Iris pigment epithelial cell (primary cell): Measurements from ENCODE around the gene TMPRSS6.

ENCODE experiments used
- DNase-seq: peaks from one replicate; pipeline ENCODE4 v3.0.0-alpha.2; 2011; ENCODE audit warnings: low read depth

TMPRSS6 gene

GRCh38 chr22:37026325-37026724, 83.2 kb downstream of the TMPRSS6 start:
- no peak for DNase-seq

GRCh38 chr22:37025500-37026070, 83.9 kb downstream of the TMPRSS6 start:
- no peak for DNase-seq

GRCh38 chr22:37024339-37025157, 85.0 kb downstream of the TMPRSS6 start:
- DNase-seq: no peak

- DNase-seq: no peak
Measured at GRCh38 chr22:37023743-37024338, 85.7 kb downstream of the TMPRSS6 start.

- no peak for DNase-seq
Measured at GRCh38 chr22:37022483-37023337, 86.8 kb downstream of the TMPRSS6 start.

- DNase-seq: peak; percentile 46
Measured at GRCh38 chr22:37021710-37022482, 87.6 kb downstream of the TMPRSS6 start.

- DNase-seq: no peak
Measured at GRCh38 chr22:37021041-37021440, 88.5 kb downstream of the TMPRSS6 start.

- peak; percentile 66 for DNase-seq
Measured at GRCh38 chr22:37020192-37020479, 89.4 kb downstream of the TMPRSS6 start.

- DNase-seq: peak; percentile 65
Measured at GRCh38 chr22:37019309-37020191, 90.0 kb downstream of the TMPRSS6 start, which contains the start of the genes MPST and TST. Gene MPST, plus strand, starts transcription at chr22:37019742. Its CDS starts 95 bp downstream, at chr22:37019837. Gene TST, minus strand, starts transcription at chr22:37019447. Its CDS starts 715 bp downstream, at chr22:37018732.

GRCh38 chr22:37018815-37019308, 90.7 kb downstream of the TMPRSS6 start:
- peak; percentile 47 for DNase-seq

- no peak for DNase-seq
Measured at GRCh38 chr22:37018086-37018814, 91.3 kb downstream of the TMPRSS6 start.

- DNase-seq: no peak
Measured at GRCh38 chr22:37017356-37017755, 92.2 kb downstream of the TMPRSS6 start.

- no peak for DNase-seq
Measured at GRCh38 chr22:37016134-37016910, 93.2 kb downstream of the TMPRSS6 start.

- no peak for DNase-seq
Measured at GRCh38 chr22:37015587-37015878, 94.0 kb downstream of the TMPRSS6 start.
